ENCODE measurements around the gene CARD19.

DNA sequence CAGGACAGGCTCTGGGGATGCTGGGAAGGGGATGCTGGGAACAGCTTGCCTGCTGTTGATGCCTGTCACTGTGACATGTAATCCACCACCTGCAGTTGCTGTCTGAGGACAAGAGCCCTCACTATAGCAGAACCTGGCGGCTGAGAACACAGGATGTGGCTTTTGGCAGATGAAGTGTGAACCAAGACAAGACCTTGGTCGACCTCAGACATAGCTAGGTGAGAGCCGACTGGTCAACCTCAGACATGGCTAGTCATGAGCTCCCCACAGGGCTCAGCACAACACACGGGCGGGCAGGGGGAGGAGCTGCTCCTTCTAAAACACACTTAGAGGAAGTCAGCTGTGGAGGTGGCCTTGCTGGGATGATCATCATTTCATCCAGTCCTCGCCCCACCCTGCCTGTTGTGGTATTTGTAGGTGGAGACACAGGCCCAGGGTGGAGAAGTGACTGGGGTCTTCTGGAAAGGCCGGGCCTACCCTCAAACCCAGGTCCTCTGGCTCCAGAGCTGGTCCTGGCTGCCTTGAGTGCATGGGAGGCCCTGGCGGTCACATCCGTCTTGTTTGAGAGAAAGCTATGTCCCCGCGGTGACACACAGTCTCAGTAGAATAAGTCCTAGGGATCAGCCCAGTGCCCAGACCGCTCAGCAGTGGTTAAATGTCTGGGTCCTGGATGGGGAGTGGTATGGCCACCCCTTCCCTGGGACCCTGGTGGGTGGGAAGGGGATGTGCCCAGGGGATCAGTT is 31.5 kb upstream of the CARD19 start:
- TF ChIP-seq CTCF (conservative IDR thresholded peaks at IDR 0.05; ENCODE audit: low read depth in 2 of 2) = no peak
- no peak for TF ChIP-seq POLR2AphosphoS5 (IDR thresholded peaks at IDR 0.05; ENCODE audit: low read depth)
- TF ChIP-seq EZH2phosphoT487 (IDR thresholded peaks at IDR 0.05; ENCODE audit: unreplicated experiment) = no peak
- no peak for TF ChIP-seq EZH2 (IDR thresholded peaks at IDR 0.05; ENCODE audit: low read depth, unreplicated experiment)
- TF ChIP-seq REST (IDR thresholded peaks at IDR 0.05; ENCODE audit: unreplicated experiment) = no peak
- no peak for TF ChIP-seq NANOG (IDR thresholded peaks at IDR 0.05; ENCODE audit: borderline replicate concordance)
- no peak for TF ChIP-seq STAT1 (IDR thresholded peaks at IDR 0.05; ENCODE audit: unreplicated experiment)
- no peak for TF ChIP-seq JUNB (IDR thresholded peaks at IDR 0.05; ENCODE audit: unreplicated experiment)
